ENCODE results near the gene MYRIP.

Gene MYRIP

DNA sequence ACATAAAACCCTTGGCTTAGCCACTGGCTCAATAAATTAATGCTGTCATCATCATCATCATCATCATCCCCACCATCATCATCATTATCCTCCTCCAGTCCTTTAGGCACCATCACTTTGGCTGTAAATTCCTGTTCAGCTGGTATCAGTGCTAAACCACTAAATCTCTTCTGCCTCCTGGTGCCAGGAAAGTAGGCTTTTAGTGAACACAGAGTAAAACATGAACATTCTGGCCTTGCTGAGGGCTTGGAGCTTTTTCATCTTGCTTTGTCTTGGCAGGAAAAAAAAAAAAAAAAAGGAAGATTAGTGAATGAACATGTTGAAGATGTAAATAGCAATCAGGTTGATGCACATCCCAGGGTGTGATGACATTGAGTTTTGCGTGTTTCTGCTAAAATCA, 432.8 kb downstream of the MYRIP start:
- no peak for DNase-seq (ENCODE audit: extremely low spot score)
- TF ChIP-seq, protein P1, sequence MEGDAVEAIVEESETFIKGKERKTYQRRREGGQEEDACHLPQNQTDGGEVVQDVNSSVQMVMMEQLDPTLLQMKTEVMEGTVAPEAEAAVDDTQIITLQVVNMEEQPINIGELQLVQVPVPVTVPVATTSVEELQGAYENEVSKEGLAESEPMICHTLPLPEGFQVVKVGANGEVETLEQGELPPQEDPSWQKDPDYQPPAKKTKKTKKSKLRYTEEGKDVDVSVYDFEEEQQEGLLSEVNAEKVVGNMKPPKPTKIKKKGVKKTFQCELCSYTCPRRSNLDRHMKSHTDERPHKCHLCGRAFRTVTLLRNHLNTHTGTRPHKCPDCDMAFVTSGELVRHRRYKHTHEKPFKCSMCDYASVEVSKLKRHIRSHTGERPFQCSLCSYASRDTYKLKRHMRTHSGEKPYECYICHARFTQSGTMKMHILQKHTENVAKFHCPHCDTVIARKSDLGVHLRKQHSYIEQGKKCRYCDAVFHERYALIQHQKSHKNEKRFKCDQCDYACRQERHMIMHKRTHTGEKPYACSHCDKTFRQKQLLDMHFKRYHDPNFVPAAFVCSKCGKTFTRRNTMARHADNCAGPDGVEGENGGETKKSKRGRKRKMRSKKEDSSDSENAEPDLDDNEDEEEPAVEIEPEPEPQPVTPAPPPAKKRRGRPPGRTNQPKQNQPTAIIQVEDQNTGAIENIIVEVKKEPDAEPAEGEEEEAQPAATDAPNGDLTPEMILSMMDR (IDR thresholded peaks at IDR 0.05; ENCODE audit: control extremely low read depth, extremely low read depth, low read depth, missing control alignments), result no peak
- POLR2A ChIA-PET, result no interaction called here
- CTCF ChIA-PET, result interaction anchor here (1.0 to 2.9 kb wide), 3 partner anchors 12 to 50 kb away, joined by 3 to 12 read pairs (median 3); no protein-coding TSS in a partner anchor

DNA sequence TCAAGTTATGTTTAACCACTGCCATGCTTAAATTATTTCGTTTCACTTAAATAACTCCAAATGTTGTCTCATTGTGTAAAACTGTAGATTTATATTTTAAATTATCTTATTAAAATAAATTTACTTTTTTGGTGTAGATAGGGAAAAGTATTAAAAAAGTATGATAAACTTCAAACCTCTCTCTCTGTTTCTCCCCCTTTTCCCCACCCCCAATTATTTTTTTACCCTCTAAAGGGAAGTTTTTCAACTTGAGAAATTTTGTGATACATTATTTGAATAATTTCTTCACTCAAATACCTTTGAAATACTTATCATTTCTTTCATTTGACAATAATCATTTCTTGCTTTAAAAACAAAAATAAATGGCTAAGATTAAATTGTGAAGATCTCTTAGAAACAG, 433.2 kb downstream of the MYRIP start:
- ChIA-PET POLR2A (no interaction called here), CTCF (interaction anchor here (1.0 to 2.9 kb wide), 2 partner anchors 12 to 51 kb away, joined by 3 to 12 read pairs; no protein-coding TSS in a partner anchor)
- no peak for DNase-seq (ENCODE audit: extremely low spot score)
- TF ChIP-seq, protein P1 (IDR thresholded peaks at IDR 0.05; ENCODE audit: control extremely low read depth, extremely low read depth, low read depth, missing control alignments), result no peak

DNA sequence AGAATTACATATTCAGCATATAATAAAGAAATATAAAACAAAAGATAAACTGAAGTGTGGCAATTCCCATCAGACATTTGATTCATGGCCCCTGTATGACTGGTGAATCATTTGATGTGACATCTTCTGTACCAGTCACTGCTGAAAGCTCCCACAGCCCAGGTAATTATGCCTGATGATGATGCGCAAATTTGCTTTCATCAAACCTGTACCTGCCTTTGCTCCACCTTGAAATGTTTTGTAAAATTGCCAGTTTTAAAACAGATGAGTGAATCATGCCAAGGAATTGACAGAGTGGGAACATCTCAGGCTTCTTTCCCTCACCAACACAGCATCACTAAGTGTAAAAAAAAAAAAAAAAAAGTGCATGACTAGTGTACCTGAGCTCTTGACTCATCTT, 433.6 kb downstream of the MYRIP start:
- CTCF ChIA-PET, result interaction anchor here (2.9 kb wide), 1 partner anchor 51 kb away, joined by 12 read pairs; no protein-coding TSS in a partner anchor
- POLR2A ChIA-PET, result interaction anchor here (0.6 kb wide), 1 partner anchor 64 kb away, joined by 3 read pairs; no protein-coding TSS in a partner anchor

DNA sequence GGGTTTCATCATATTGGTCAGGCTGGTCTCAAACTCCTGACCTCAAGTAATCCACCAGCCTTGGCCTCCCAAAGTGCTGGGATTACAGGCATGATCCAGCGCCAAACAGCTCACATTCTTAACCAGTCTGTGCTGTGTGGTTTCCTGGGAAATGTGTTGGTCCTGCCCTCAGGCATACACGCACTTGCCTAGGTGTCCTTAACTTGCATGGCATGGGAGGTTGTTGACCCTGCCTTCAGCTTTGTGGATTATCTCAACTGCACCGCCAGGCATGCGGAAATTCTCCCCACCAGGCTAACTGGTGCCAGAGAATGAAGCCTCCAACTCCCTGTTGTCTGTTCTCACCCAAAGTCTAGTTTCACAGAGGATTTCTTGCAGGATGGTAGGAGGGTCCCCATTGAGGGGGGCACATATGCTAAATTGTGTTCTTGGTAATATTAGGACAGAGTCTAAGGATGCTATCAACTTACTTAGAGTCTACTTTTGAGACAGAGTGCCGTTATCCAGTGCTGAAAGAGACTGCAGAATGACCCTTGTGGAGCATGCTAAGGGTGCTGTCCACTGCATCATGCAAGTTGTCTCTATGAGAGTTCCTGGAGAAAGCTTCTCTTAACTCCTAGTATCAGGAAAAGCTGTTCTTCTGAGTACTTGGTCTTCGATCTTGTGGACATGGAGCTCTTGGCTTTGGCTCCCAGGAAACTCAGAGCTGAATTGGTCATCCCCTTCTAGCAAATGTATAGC, 438.5 kb downstream of the MYRIP start:
- DNase-seq (ENCODE audit: extremely low spot score), result no peak
- ChIA-PET CTCF (interaction anchor here (1.0 kb wide), 1 partner anchor 12 kb away, joined by 5 read pairs; no protein-coding TSS in a partner anchor), POLR2A (no interaction called here)
- TF ChIP-seq, protein P1 (IDR thresholded peaks at IDR 0.05; ENCODE audit: control extremely low read depth, extremely low read depth, low read depth, missing control alignments), result no peak

More for the DNA sequence above, 433.6 kb downstream of the MYRIP start:
- TF ChIP-seq, protein P1 (IDR thresholded peaks at IDR 0.05; ENCODE audit: control extremely low read depth, extremely low read depth, low read depth, missing control alignments), result no peak
- no peak for DNase-seq (ENCODE audit: extremely low spot score)

DNA sequence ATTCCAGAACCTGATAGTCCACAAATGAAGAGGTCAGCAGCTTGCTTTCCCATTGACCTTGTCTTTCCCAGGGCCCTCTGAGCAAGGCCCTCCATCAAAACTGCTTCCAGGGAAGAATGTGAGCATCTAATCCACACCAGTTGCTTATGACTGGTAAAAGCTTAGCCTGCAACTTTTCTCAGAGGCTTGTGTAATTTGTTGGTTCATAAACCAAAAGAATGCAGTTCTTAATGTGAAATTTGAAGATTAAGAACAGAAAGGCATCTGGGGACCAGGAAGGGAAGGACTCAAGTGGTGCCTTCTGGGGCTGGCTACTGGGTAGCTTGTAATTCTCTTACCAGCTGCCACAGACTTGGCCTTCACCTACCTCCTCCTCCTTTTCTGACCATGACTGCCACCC, 439.2 kb downstream of the MYRIP start:
- DNase-seq (ENCODE audit: extremely low spot score), result no peak
- ChIA-PET POLR2A (no interaction called here), CTCF (interaction anchor here (1.0 kb wide), 1 partner anchor 13 kb away, joined by 5 read pairs; no protein-coding TSS in a partner anchor)
- TF ChIP-seq, protein P1 (IDR thresholded peaks at IDR 0.05; ENCODE audit: control extremely low read depth, extremely low read depth, low read depth, missing control alignments), result no peak

DNA sequence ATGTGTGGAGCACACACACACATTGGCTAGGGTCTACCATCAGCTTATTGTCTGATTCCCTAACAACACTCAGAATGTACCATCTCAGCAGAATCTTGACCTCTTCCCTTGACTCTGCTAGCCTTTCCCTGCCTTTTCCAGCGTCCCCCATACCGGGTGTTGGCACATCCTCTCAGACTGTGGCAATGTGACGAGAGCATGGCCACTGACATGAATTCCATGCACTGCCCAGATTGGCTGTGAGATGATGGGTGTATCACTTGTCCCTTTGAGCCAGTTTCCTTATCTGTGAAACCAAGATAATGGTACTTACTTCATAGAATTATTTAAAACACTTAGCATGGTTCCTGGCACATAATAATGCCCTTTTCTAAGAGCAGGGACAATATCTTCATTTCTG, 439.8 kb downstream of the MYRIP start:
- CTCF ChIA-PET, result interaction anchor here (1.0 kb wide), 1 partner anchor 14 kb away, joined by 5 read pairs; no protein-coding TSS in a partner anchor
- POLR2A ChIA-PET, result no interaction called here

More for the DNA sequence above, 439.8 kb downstream of the MYRIP start:
- DNase-seq (ENCODE audit: extremely low spot score), result no peak
- TF ChIP-seq, protein P1 (IDR thresholded peaks at IDR 0.05; ENCODE audit: control extremely low read depth, extremely low read depth, low read depth, missing control alignments), result no peak

All from GM10248 (cell line).